Natural killer cell (primary cell): ENCODE data around the gene COL1A1. TPM values are rescaled to one million over a fixed set of nuclear protein-coding genes. Genes with fewer than 3 reads are reported as not detected.

Source experiments
- ATAC-seq, 3 donors: fragments of 150-1000 bp in 2 of 3; fragments of 200-7000 bp in 1 of 3; cut with Tn5 transposase; 1 replicate in 1 of 3; 2 replicates in 2 of 3; pipeline ENCODE4 v1.10.0; 2021; ENCODE audit warnings: mild to moderate bottlenecking in 2 of 3, moderate library complexity in 2 of 3
- DNase-seq, 2 donors: peaks; one replicate each; pipeline versions ENCODE4 v3.0.0 to v3.0.0-alpha.2; 2013 to 2021; ENCODE audit warnings: mixed read lengths in 1 of 2
- H3K27ac ChIP-seq: one replicate; pipeline ENCODE4 v1.5.1; 2013; ENCODE audit warnings: mild to moderate bottlenecking, low read length
- H3K27me3 ChIP-seq: one replicate; pipeline ENCODE4 v1.6.1; 2013; ENCODE audit warnings: low read length; ENCODE audit not compliant: control insufficient read depth, insufficient read depth
- H3K36me3 ChIP-seq: one replicate; pipeline ENCODE4 v1.6.1; 2013; ENCODE audit warnings: low read length; ENCODE audit not compliant: control insufficient read depth, insufficient read depth
- H3K4me1 ChIP-seq: one replicate; pipeline ENCODE4 v1.6.1; 2013; ENCODE audit warnings: low read length; ENCODE audit not compliant: control insufficient read depth, insufficient read depth
- H3K4me3 ChIP-seq: one replicate; pipeline ENCODE4 v1.5.1; 2013; ENCODE audit warnings: low read length
- H3K9me3 ChIP-seq: one replicate; pipeline ENCODE4 v1.6.1; 2013; ENCODE audit warnings: low read length; ENCODE audit not compliant: control insufficient read depth, insufficient read depth
- H3K27ac Mint-ChIP-seq, 2 donors: one replicate each; pipeline ENCODE4 v1.8.0; 2022; ENCODE audit warnings: mild to moderate bottlenecking in 2 of 2, mixed read lengths in 2 of 2, moderate library complexity in 1 of 2
- H3K27me3 Mint-ChIP-seq, 2 donors: one replicate each; pipeline ENCODE4 v1.8.0; 2022; ENCODE audit warnings: low read depth in 2 of 2, mixed read lengths in 2 of 2
- H3K36me3 Mint-ChIP-seq: one replicate; pipeline ENCODE4 v1.8.0; 2022; ENCODE audit warnings: mixed read lengths
- H3K4me1 Mint-ChIP-seq, 2 donors: one replicate each; pipeline ENCODE4 v1.8.0; 2022; ENCODE audit warnings: mixed read lengths in 2 of 2
- H3K4me3 Mint-ChIP-seq: one replicate; pipeline ENCODE4 v1.8.0; 2022; ENCODE audit warnings: mild to moderate bottlenecking, moderate library complexity, mixed read lengths
- H3K9me3 Mint-ChIP-seq, 2 donors: one replicate each; pipeline ENCODE4 v1.8.0; 2022; ENCODE audit warnings: mixed read lengths in 2 of 2
- WGBS: methylation state at CpG from one replicate; pipeline ENCODE4 v1.1.7; 2013; ENCODE audit warnings: missing lambda C conversion rate; ENCODE audit not compliant: insufficient coverage; 5-methylcytosine and 5-hydroxymethylcytosine counted together
- intact Hi-C: fragments of 100-400 bp; cut with micrococcal nuclease; formaldehyde crosslinking; loops from one replicate; pipeline ENCODE4 v1.14.2; 2022
- total RNA-seq, 4 donors: library from RNA; stranded (reverse); fragments of 120-200 nt in 1 of 4; gene quantifications; one replicate each; pipeline versions ENCODE4 v1.2.3 to v1.2.4, GENCODE V29; 2013 to 2022
- TF ChIP-seq, protein P1 (sequence below): fragments of 200-600 bp; IDR thresholded peaks from one replicate; pipeline ENCODE4 v1.8.0; 2022; ENCODE audit warnings: antibody characterized with exemption

Gene COL1A1
- total RNA-seq, 3 donors from 2014 or later (not counting 1 experiment from before 2014, with no cell fraction given) = 2.3 to 7.5 (median 2.6) TPM

DNA sequence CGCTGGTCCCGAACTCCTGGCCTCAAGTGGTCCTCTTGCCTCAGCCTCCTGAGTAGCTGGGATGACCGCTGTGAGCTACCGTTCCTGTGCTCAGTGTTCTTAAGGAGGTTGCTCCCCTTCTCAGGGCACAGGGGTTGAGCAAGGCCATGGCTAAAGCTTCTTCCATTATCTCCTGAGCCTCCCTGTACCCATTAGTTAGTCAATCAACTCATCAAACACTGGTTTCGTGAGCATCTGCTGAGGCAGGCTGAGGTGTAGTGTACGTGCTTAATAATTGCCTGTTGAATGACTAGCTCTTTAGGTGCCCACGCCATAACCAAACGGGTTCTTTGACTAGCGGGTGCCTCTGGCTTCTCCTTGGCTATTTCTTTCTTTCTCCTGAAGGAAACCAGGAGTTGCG lies 24.0 kb downstream of the COL1A1 start:
- H3K36me3 Mint-ChIP-seq = no peaks in the 10 kb centered on the region
- no peak overlapping the region for H3K4me3 ChIP-seq
- no peaks in the 10 kb centered on the region for H3K36me3 ChIP-seq
- no peaks in the 10 kb centered on the region for H3K27me3 ChIP-seq
- 94% methylated on average over 10 of the region's 10 CpGs for WGBS
- no peaks in the 10 kb centered on the region for H3K9me3 Mint-ChIP-seq
- peaks cover 0 to 3% of the 10 kb centered on the region in 2 donors for H3K27me3 Mint-ChIP-seq
- no peaks in the 10 kb centered on the region for H3K9me3 ChIP-seq
- DNase-seq = no peak
- ATAC-seq = no peak
- no peak overlapping the region for H3K27ac Mint-ChIP-seq
- TF ChIP-seq, protein P1, sequence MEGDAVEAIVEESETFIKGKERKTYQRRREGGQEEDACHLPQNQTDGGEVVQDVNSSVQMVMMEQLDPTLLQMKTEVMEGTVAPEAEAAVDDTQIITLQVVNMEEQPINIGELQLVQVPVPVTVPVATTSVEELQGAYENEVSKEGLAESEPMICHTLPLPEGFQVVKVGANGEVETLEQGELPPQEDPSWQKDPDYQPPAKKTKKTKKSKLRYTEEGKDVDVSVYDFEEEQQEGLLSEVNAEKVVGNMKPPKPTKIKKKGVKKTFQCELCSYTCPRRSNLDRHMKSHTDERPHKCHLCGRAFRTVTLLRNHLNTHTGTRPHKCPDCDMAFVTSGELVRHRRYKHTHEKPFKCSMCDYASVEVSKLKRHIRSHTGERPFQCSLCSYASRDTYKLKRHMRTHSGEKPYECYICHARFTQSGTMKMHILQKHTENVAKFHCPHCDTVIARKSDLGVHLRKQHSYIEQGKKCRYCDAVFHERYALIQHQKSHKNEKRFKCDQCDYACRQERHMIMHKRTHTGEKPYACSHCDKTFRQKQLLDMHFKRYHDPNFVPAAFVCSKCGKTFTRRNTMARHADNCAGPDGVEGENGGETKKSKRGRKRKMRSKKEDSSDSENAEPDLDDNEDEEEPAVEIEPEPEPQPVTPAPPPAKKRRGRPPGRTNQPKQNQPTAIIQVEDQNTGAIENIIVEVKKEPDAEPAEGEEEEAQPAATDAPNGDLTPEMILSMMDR = no peak
- no peak overlapping the region for H3K27ac ChIP-seq
- no peak overlapping the region for H3K4me3 Mint-ChIP-seq
- peaks cover 8% of the 10 kb centered on the region for H3K4me1 ChIP-seq
- intact Hi-C loops = no loop called here
- H3K4me1 Mint-ChIP-seq = peaks cover 10% of the 10 kb centered on the region in 2 donors

GRCh38 chr17:50176559-50177357 lies 24.7 kb downstream of the COL1A1 start:
- peaks cover 10% of the 10 kb centered on the region in 2 donors for H3K4me1 Mint-ChIP-seq
- Histone ChIP-seq H3K4me3 (no peak overlapping the region), H3K36me3 (no peaks in the 10 kb centered on the region), H3K27ac (no peak overlapping the region), H3K27me3 (no peaks in the 10 kb centered on the region), H3K4me1 (peaks cover 8% of the 10 kb centered on the region), H3K9me3 (no peaks in the 10 kb centered on the region)
- no peaks in the 10 kb centered on the region for H3K36me3 Mint-ChIP-seq
- WGBS = 92% methylated on average over 20 of the region's 20 CpGs
- ATAC-seq (no peak), DNase-seq (no peak)
- H3K27me3 Mint-ChIP-seq = peaks cover 0 to 3% of the 10 kb centered on the region in 2 donors
- intact Hi-C loops = no loop called here
- no peak overlapping the region for H3K4me3 Mint-ChIP-seq
- H3K27ac Mint-ChIP-seq = no peak overlapping the region
- TF ChIP-seq, protein P1 = no peak
- H3K9me3 Mint-ChIP-seq = no peaks in the 10 kb centered on the region

- DNase-seq = no peak
- Mint-ChIP-seq H3K27me3 (peaks cover 0 to 7% of the 10 kb centered on the region in 2 donors), H3K36me3 (no peaks in the 10 kb centered on the region), H3K4me1 (peaks cover 10% of the 10 kb centered on the region in 2 donors), H3K27ac (no peak overlapping the region), H3K4me3 (no peak overlapping the region), H3K9me3 (no peaks in the 10 kb centered on the region)
- TF ChIP-seq, protein P1 = no peak
- intact Hi-C loops = no loop called here
- Histone ChIP-seq H3K27me3 (no peaks in the 10 kb centered on the region), H3K9me3 (no peaks in the 10 kb centered on the region), H3K4me1 (peaks cover 8% of the 10 kb centered on the region), H3K27ac (no peak overlapping the region), H3K36me3 (no peaks in the 10 kb centered on the region), H3K4me3 (no peak overlapping the region)
- ATAC-seq = no peak
- WGBS = 93% methylated on average over 16 of the region's 16 CpGs
Observed at GRCh38 chr17:50175035-50175807, 26.2 kb downstream of the COL1A1 start.
